ENCODE data around the gene HIVEP1.

Gene HIVEP1

DNA sequence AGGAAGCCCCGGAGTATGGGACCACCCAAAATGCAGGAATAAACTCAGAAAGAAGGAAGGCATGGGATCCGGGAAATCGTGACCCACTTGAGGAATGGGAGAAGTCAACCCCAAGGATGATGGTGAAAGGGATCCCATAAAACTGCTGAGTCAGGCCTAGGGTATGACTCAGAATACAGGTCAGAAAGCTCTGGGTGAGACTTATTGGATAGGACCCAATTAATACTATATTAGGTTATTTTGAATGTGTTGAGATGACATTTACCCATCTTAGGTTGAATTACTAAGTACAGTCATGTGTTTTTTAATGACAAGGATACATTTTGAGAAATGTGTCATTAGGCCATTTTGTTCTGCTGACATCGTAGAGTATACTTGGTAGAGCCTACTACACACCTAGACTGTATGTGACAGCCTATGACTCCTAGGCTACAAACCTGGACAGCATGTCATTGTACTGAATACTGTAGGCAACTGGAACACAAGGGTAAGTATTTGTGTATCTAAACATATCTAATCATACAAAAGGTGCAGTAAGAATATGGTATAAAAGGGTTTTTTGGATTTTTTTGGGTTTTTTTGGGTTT, 17.1 kb upstream of the HIVEP1 start:
- H3K9ac ChIP-seq (ENCODE audit: low read length): no peak overlapping the region
- no peak overlapping the region for H3K4me3 ChIP-seq (ENCODE audit: low read length)
- no peaks in the 10 kb centered on the region for H3K36me3 ChIP-seq (ENCODE audit: control insufficient read depth, low read depth, low read length)
- no peaks in the 10 kb centered on the region for H3K27me3 ChIP-seq (ENCODE audit: control insufficient read depth, insufficient read depth, low read length)
- H3K4me1 ChIP-seq (ENCODE audit: control insufficient read depth, low read depth, low read length): peaks cover 6% of the 10 kb centered on the region
- H3K9me3 ChIP-seq (ENCODE audit: control insufficient read depth, low read depth, low read length): no peaks in the 10 kb centered on the region
- H3K27ac ChIP-seq (ENCODE audit: low read length): no peak overlapping the region

- Histone ChIP-seq H3K4me3 (ENCODE audit: low read length) (no peak overlapping the region), H3K9me3 (ENCODE audit: control insufficient read depth, low read depth, low read length) (no peaks in the 10 kb centered on the region), H3K27ac (ENCODE audit: low read length) (no peak overlapping the region), H3K9ac (ENCODE audit: low read length) (no peak overlapping the region), H3K36me3 (ENCODE audit: control insufficient read depth, low read depth, low read length) (no peaks in the 10 kb centered on the region), H3K4me1 (ENCODE audit: control insufficient read depth, low read depth, low read length) (peaks cover 6% of the 10 kb centered on the region), H3K27me3 (ENCODE audit: control insufficient read depth, insufficient read depth, low read length) (no peaks in the 10 kb centered on the region)
Observed at GRCh38 chr6:11996751-11997150, 15.4 kb upstream of the HIVEP1 start.

- H3K9ac ChIP-seq (ENCODE audit: low read length): no peak overlapping the region
- H3K9me3 ChIP-seq (ENCODE audit: control insufficient read depth, low read depth, low read length): no peaks in the 10 kb centered on the region
- H3K4me1 ChIP-seq (ENCODE audit: control insufficient read depth, low read depth, low read length): no peaks in the 10 kb centered on the region
- H3K4me3 ChIP-seq (ENCODE audit: low read length): no peak overlapping the region
- no peak overlapping the region for H3K27ac ChIP-seq (ENCODE audit: low read length)
- no peaks in the 10 kb centered on the region for H3K36me3 ChIP-seq (ENCODE audit: control insufficient read depth, low read depth, low read length)
- no peaks in the 10 kb centered on the region for H3K27me3 ChIP-seq (ENCODE audit: control insufficient read depth, insufficient read depth, low read length)
Observed at GRCh38 chr6:11999246-11999645, 12.9 kb upstream of the HIVEP1 start.

DNA sequence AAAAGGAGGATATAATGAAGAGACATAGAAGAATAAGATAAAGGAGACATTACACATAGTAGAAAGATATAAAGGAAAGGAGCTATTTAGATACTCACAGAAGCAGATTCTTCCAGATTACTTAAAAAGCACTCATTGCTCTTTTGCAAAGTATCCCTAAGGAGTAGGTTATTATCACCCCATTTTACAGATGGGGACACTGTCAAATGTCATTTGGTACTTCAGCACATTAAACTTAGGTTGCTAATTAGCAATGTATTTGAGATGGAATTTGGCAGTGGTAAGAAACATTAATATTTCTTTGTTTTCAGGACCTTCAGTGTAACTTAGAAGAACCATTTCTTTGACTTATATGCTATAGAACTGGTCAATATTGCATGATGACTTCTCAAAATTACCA, 11.9 kb upstream of the HIVEP1 start:
- H3K27ac ChIP-seq (ENCODE audit: low read length): no peak overlapping the region
- no peaks in the 10 kb centered on the region for H3K9me3 ChIP-seq (ENCODE audit: control insufficient read depth, low read depth, low read length)
- H3K4me1 ChIP-seq (ENCODE audit: control insufficient read depth, low read depth, low read length): no peaks in the 10 kb centered on the region
- no peaks in the 10 kb centered on the region for H3K27me3 ChIP-seq (ENCODE audit: control insufficient read depth, insufficient read depth, low read length)
- H3K9ac ChIP-seq (ENCODE audit: low read length): no peak overlapping the region
- no peak overlapping the region for H3K4me3 ChIP-seq (ENCODE audit: low read length)
- H3K36me3 ChIP-seq (ENCODE audit: control insufficient read depth, low read depth, low read length): no peaks in the 10 kb centered on the region

- Histone ChIP-seq H3K9me3 (ENCODE audit: control insufficient read depth, low read depth, low read length) (no peaks in the 10 kb centered on the region), H3K4me1 (ENCODE audit: control insufficient read depth, low read depth, low read length) (no peaks in the 10 kb centered on the region), H3K36me3 (ENCODE audit: control insufficient read depth, low read depth, low read length) (no peaks in the 10 kb centered on the region), H3K9ac (ENCODE audit: low read length) (no peak overlapping the region), H3K4me3 (ENCODE audit: low read length) (no peak overlapping the region), H3K27ac (ENCODE audit: low read length) (no peak overlapping the region), H3K27me3 (ENCODE audit: control insufficient read depth, insufficient read depth, low read length) (no peaks in the 10 kb centered on the region)
Observed at GRCh38 chr6:12001004-12001705, 11.0 kb upstream of the HIVEP1 start.

DNA sequence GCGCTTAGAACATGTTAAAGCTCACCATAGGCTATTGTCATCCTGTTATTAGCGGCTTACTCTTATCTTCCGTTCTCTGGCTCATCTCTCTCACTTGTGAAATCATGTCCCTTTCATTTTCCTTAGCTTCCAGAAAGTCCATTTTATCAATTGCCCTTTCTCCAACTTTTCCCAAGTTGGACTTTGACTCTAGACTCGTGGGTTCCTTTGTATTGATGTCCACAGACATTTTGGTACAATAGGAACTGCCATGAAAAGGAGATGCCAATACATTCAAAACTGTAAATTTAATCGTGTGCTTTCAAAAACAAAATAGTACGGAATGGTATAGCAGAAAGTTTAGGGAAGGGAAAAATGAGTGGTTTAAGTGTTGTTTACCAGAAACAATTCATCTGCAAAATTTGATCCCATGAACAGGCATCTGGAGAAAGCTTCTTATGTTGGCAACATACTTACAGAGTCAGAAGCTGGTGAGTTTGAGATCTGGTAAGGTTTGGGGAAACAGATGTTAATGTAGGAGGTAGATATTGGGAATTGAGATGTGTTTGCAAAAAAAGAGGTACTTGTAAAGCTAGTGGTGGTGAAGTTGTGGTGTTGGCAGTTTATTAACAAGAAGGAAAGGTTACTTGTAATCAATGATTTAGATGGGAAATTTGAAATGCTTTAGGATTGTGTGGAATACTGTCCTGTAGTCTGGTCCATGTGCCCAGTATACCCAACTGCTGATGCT, 10.2 kb upstream of the HIVEP1 start:
- Histone ChIP-seq H3K27ac (ENCODE audit: low read length) (no peak overlapping the region), H3K9me3 (ENCODE audit: control insufficient read depth, low read depth, low read length) (no peaks in the 10 kb centered on the region), H3K9ac (ENCODE audit: low read length) (no peak overlapping the region), H3K4me1 (ENCODE audit: control insufficient read depth, low read depth, low read length) (no peaks in the 10 kb centered on the region), H3K27me3 (ENCODE audit: control insufficient read depth, insufficient read depth, low read length) (no peaks in the 10 kb centered on the region), H3K36me3 (ENCODE audit: control insufficient read depth, low read depth, low read length) (no peaks in the 10 kb centered on the region), H3K4me3 (ENCODE audit: low read length) (no peak overlapping the region)

- Histone ChIP-seq H3K9me3 (ENCODE audit: control insufficient read depth, low read depth, low read length) (no peaks in the 10 kb centered on the region), H3K36me3 (ENCODE audit: control insufficient read depth, low read depth, low read length) (no peaks in the 10 kb centered on the region), H3K27me3 (ENCODE audit: control insufficient read depth, insufficient read depth, low read length) (no peaks in the 10 kb centered on the region), H3K27ac (ENCODE audit: low read length) (no peak overlapping the region), H3K4me3 (ENCODE audit: low read length) (peak overlapping the region; percentile 87), H3K4me1 (ENCODE audit: control insufficient read depth, low read depth, low read length) (peaks cover 22% of the 10 kb centered on the region), H3K9ac (ENCODE audit: low read length) (peak overlapping the region; percentile 76)
Observed at GRCh38 chr6:12007473-12007872, 4.6 kb upstream of the HIVEP1 start.

- H3K27ac ChIP-seq (ENCODE audit: low read length): no peak overlapping the region
Observed at GRCh38 chr6:12007887-12008286, 4.2 kb upstream of the HIVEP1 start.

DNA sequence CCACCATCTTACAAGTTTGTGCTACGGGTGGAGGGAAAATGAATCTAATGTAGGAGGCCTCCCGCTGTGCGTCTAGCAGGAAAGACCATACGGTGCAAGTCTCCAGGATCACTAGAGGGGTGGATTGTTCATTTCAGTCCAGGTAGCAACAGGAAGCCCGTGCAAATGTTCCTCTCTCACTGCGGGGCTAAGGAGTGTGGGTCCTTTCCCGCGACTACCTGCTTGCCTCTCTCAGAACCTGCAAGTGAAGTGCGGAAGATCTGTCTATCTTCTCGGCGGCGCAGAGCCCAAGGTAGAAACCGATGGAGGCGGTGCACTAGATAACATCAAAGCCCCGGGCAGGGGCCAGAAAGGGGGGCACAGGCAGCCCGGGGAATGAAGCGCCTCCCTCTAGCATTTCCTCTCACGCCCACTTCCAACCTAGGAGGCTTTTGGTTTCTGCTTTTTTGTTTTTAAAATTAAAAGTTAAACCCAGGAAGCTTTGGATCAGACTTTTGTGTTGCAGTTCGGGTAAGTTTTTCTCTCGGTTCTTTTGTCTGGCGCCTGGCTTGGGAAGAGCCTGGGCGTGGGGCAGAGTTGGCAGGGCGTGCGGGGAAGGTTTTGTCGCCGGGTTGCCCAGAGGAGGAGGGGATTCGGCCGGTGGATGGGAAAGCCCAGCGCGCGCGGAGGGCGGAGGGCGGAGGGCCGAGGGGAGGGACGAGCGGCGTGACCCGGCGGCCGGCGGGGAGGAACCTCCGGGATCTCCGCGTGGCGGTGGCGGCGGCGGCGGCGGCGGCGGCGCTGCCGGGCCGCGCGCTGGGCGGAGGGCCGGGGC, 3.5 kb upstream of the HIVEP1 start:
- no peaks in the 10 kb centered on the region for H3K27me3 ChIP-seq (ENCODE audit: control insufficient read depth, insufficient read depth, low read length)
- peak overlapping the region; percentile 76 for H3K9ac ChIP-seq (ENCODE audit: low read length)
- H3K27ac ChIP-seq (ENCODE audit: low read length): no peak overlapping the region
- no peaks in the 10 kb centered on the region for H3K36me3 ChIP-seq (ENCODE audit: control insufficient read depth, low read depth, low read length)
- peak overlapping the region; percentile 87 for H3K4me3 ChIP-seq (ENCODE audit: low read length)
- peaks cover 22% of the 10 kb centered on the region for H3K4me1 ChIP-seq (ENCODE audit: control insufficient read depth, low read depth, low read length)
- H3K9me3 ChIP-seq (ENCODE audit: control insufficient read depth, low read depth, low read length): no peaks in the 10 kb centered on the region

More at GRCh38 chr6:12007887-12008286, 4.2 kb upstream of the HIVEP1 start:
- Histone ChIP-seq H3K36me3 (ENCODE audit: control insufficient read depth, low read depth, low read length) (no peaks in the 10 kb centered on the region), H3K9ac (ENCODE audit: low read length) (peak overlapping the region; percentile 76), H3K9me3 (ENCODE audit: control insufficient read depth, low read depth, low read length) (no peaks in the 10 kb centered on the region), H3K4me3 (ENCODE audit: low read length) (peak overlapping the region; percentile 87), H3K27me3 (ENCODE audit: control insufficient read depth, insufficient read depth, low read length) (no peaks in the 10 kb centered on the region), H3K4me1 (ENCODE audit: control insufficient read depth, low read depth, low read length) (peaks cover 22% of the 10 kb centered on the region)

- no peaks in the 10 kb centered on the region for H3K27me3 ChIP-seq (ENCODE audit: control insufficient read depth, insufficient read depth, low read length)
- H3K4me3 ChIP-seq (ENCODE audit: low read length): peak overlapping the region; percentile 87
- no peak overlapping the region for H3K27ac ChIP-seq (ENCODE audit: low read length)
- peaks cover 26% of the 10 kb centered on the region for H3K4me1 ChIP-seq (ENCODE audit: control insufficient read depth, low read depth, low read length)
- no peaks in the 10 kb centered on the region for H3K36me3 ChIP-seq (ENCODE audit: control insufficient read depth, low read depth, low read length)
- peak overlapping the region; percentile 48 for H3K9ac ChIP-seq (ENCODE audit: low read length)
- no peaks in the 10 kb centered on the region for H3K9me3 ChIP-seq (ENCODE audit: control insufficient read depth, low read depth, low read length)
Observed at GRCh38 chr6:12009180-12009685, 2.9 kb upstream of the HIVEP1 start.
